ENCODE measurements around the gene ANXA8.
"Not testable (repeated sequence)": the region's sequence is repeated elsewhere in the genome, so short reads cannot be mapped to it uniquely, and the experiment has no call there.

GRCh38 chr10:47494226-47494625 lies 10.3 kb upstream of the ANXA8 start:
- not testable (repeated sequence) for TF ChIP-seq CTCF (conservative IDR thresholded peaks at IDR 0.05 in 1 of 2, IDR thresholded peaks at IDR 0.05 in 1 of 2; ENCODE audit: low read depth in 1 of 2, low read length in 2 of 2); EZH2 (IDR thresholded peaks at IDR 0.05; ENCODE audit: low read length, missing control alignments)
